Endodermal cell (in vitro differentiated cells): ENCODE results near the gene SEMG1. TPM values are rescaled to one million over a fixed set of nuclear protein-coding genes. Genes with fewer than 3 reads are reported as not detected.

Experiments
- DNase-seq: peaks from one replicate; pipeline ENCODE4 v3.0.0-alpha.2; 2017
- H3K27ac ChIP-seq: 2 replicates; pipeline ENCODE4 v1.5.1; 2013; ENCODE audit warnings: mild to moderate bottlenecking, low read depth, low read length, moderate library complexity
- H3K27me3 ChIP-seq: 2 replicates; pipeline ENCODE4 v1.6.1; 2013; ENCODE audit warnings: mild to moderate bottlenecking, low read length, moderate library complexity; ENCODE audit not compliant: insufficient read depth, control insufficient read depth, poor library complexity, severe bottlenecking
- H3K36me3 ChIP-seq: 2 replicates; pipeline ENCODE4 v1.7.0; 2013; ENCODE audit warnings: mild to moderate bottlenecking, low read length, moderate library complexity; ENCODE audit not compliant: control insufficient read depth, insufficient read depth
- H3K4me1 ChIP-seq: one replicate; pipeline ENCODE4 v1.7.0; 2013; ENCODE audit warnings: low read length; ENCODE audit not compliant: control insufficient read depth, insufficient read depth
- H3K4me3 ChIP-seq: 2 replicates; pipeline ENCODE4 v1.5.1; 2013; ENCODE audit warnings: mild to moderate bottlenecking, low read length, moderate library complexity
- H3K9ac ChIP-seq: 2 replicates; pipeline ENCODE4 v1.6.1; 2013; ENCODE audit warnings: mild to moderate bottlenecking, low read length, moderate library complexity; ENCODE audit not compliant: poor library complexity, severe bottlenecking; ENCODE audit errors: extremely low read depth
- H3K9me3 ChIP-seq: 2 replicates; pipeline ENCODE4 v1.6.1; 2013; ENCODE audit warnings: mild to moderate bottlenecking, low read length, moderate library complexity; ENCODE audit not compliant: control insufficient read depth
- H3K27ac Mint-ChIP-seq: 2 replicates; pipeline ENCODE4 v1.8.0; 2020; ENCODE audit warnings: mixed read lengths
- H3K27me3 Mint-ChIP-seq: 2 replicates; pipeline ENCODE4 v1.8.0; 2021; ENCODE audit warnings: mild to moderate bottlenecking, mixed read lengths; ENCODE audit not compliant: insufficient read depth
- H3K36me3 Mint-ChIP-seq: 2 replicates; pipeline ENCODE4 v1.8.0; 2020; ENCODE audit warnings: low read depth, mixed read lengths
- H3K4me1 Mint-ChIP-seq: 2 replicates; pipeline ENCODE4 v1.8.0; 2020; ENCODE audit warnings: mixed read lengths
- H3K4me3 Mint-ChIP-seq: 2 replicates; pipeline ENCODE4 v1.8.0; 2020; ENCODE audit warnings: mild to moderate bottlenecking, moderate library complexity, mixed read lengths
- H3K9me3 Mint-ChIP-seq: 2 replicates; pipeline ENCODE4 v1.8.0; 2020; ENCODE audit warnings: mild to moderate bottlenecking, mixed read lengths
- CTCF ChIP-seq: fragments of 200-600 bp; sonication (generic); conservative IDR thresholded peaks from 2 replicates; pipeline ENCODE4 v1.5.0; 2021; ENCODE audit warnings: antibody characterized with exemption, mild to moderate bottlenecking
- WGBS, 2 experiments: methylation state at CpG; one replicate each; pipeline versions ENCODE4 v1.1.5 to v1.1.7; 2013; ENCODE audit warnings: missing lambda C conversion rate in 2 of 2, mixed read lengths in 1 of 2; ENCODE audit not compliant: insufficient coverage in 1 of 2, insufficient read length in 1 of 2; 5-methylcytosine and 5-hydroxymethylcytosine counted together
- total RNA-seq, 2 donors: library from RNA; stranded (reverse); fragmentation: NEBNext Ultra II Directional in 1 of 2; extraction: Animal tissue kit (Norgen Biotek cat#: 25700) in 1 of 2; gene quantifications; 2 replicates in 1 of 2; 3 replicates in 1 of 2; pipeline ENCODE4 v1.2.1, GENCODE V29; 2021

The SEMG1 gene
- total RNA-seq, 2 donors from 2014 or later, result 0.46 TPM; not detected in 1

DNA sequence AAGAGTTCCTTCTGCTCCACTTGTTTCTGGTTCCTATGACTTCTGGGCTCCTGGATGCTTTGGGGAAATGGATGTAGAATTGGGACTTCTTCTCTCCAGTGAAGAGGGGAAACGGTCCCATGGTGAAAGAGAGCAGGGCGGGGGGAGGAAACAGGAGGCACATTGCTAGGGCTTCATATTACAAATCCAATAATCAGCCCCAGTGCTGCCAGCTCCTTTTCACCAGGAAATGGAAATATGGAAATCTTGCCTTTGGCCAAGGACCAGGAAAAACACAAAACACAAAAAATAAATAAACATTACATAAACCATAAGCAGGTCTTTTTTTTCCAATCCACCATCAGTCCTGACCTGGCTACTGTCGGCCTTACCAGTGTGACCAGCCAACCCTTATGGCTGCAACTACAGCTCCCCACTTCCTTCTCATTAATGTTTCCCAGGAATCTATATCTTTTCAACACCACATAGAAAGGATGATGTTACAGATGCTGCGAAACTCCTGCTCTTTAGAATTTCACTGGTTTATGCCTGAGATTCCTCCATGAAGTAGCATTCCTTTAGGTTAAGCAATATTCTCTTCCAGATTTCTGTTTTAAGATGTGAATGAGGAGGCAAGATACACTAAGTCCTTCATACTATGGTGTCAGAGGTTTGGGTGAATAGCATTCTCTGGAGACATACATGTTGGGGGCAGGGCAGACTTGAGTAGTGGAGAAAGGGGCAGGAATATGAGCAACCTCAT lies 30.1 kb upstream of the SEMG1 start:
- 88 to 89% methylated on average over 2 to 3 of the region's 4 CpGs for WGBS, 2 experiments
- DNase-seq, result no peak
- H3K4me3 Mint-ChIP-seq, result no peak overlapping the region
- peaks cover 11% of the 10 kb centered on the region for H3K27me3 ChIP-seq
- H3K27ac ChIP-seq, result no peak overlapping the region
- H3K9ac ChIP-seq, result no peak overlapping the region
- no peak overlapping the region for H3K27ac Mint-ChIP-seq
- H3K4me1 Mint-ChIP-seq, result no peaks in the 10 kb centered on the region
- H3K9me3 Mint-ChIP-seq, result no peaks in the 10 kb centered on the region
- H3K9me3 ChIP-seq, result no peaks in the 10 kb centered on the region
- H3K36me3 ChIP-seq, result no peaks in the 10 kb centered on the region
- no peaks in the 10 kb centered on the region for H3K4me1 ChIP-seq
- TF ChIP-seq CTCF, result no peak
- no peak overlapping the region for H3K4me3 ChIP-seq
- H3K27me3 Mint-ChIP-seq, result peaks cover 7% of the 10 kb centered on the region
- H3K36me3 Mint-ChIP-seq, result no peaks in the 10 kb centered on the region

GRCh38 chr20:45179166-45179565 lies 27.7 kb upstream of the SEMG1 start:
- no peak for TF ChIP-seq CTCF
- H3K27me3 Mint-ChIP-seq, result peaks cover 5% of the 10 kb centered on the region
- H3K27ac ChIP-seq, result no peak overlapping the region
- H3K4me1 ChIP-seq, result no peaks in the 10 kb centered on the region
- no peak overlapping the region for H3K4me3 ChIP-seq
- H3K36me3 Mint-ChIP-seq, result no peaks in the 10 kb centered on the region
- H3K4me3 Mint-ChIP-seq, result no peak overlapping the region
- H3K9me3 ChIP-seq, result no peaks in the 10 kb centered on the region
- no peaks in the 10 kb centered on the region for H3K9me3 Mint-ChIP-seq
- H3K9ac ChIP-seq, result no peak overlapping the region
- 86% methylated on average over 2 of the region's 2 CpGs; no CpG with 5 or more reads in 1 of the 2 experiments for WGBS, 2 experiments
- H3K4me1 Mint-ChIP-seq, result no peaks in the 10 kb centered on the region
- no peaks in the 10 kb centered on the region for H3K36me3 ChIP-seq
- H3K27ac Mint-ChIP-seq, result no peak overlapping the region
- H3K27me3 ChIP-seq, result no peaks in the 10 kb centered on the region
- DNase-seq, result no peak

DNA sequence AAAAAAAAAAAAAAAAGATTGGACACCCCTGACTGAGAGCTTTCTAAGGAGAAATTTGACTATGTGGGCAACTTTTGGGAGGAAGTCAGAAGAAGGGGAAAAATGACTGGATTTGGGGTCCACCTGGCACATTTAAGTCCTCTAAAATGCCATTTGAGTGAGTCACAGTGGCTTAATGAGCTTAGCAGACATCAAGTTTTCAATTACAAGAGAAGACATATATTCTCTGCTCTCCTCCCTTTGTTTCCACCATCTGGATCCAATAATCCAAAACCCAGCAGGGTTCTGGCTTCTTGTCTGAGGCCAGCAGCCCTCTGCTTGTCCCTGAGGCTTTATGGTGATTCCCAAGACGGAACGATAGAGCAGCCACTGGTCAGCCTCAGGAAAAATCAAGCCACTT lies 25.2 kb upstream of the SEMG1 start:
- Mint-ChIP-seq H3K9me3 (no peaks in the 10 kb centered on the region), H3K36me3 (no peaks in the 10 kb centered on the region), H3K27ac (no peak overlapping the region), H3K4me1 (no peaks in the 10 kb centered on the region), H3K4me3 (no peak overlapping the region), H3K27me3 (no peaks in the 10 kb centered on the region)
- Histone ChIP-seq H3K4me1 (no peaks in the 10 kb centered on the region), H3K9me3 (no peaks in the 10 kb centered on the region), H3K36me3 (no peaks in the 10 kb centered on the region), H3K27me3 (no peaks in the 10 kb centered on the region), H3K4me3 (no peak overlapping the region), H3K9ac (no peak overlapping the region), H3K27ac (no peak overlapping the region)
- no peak for TF ChIP-seq CTCF
- no peak for DNase-seq
- WGBS, 2 experiments, result 93% methylated on average over 2 of the region's 2 CpGs
